ENCODE results near the gene HIBADH.

The HIBADH gene

DNA sequence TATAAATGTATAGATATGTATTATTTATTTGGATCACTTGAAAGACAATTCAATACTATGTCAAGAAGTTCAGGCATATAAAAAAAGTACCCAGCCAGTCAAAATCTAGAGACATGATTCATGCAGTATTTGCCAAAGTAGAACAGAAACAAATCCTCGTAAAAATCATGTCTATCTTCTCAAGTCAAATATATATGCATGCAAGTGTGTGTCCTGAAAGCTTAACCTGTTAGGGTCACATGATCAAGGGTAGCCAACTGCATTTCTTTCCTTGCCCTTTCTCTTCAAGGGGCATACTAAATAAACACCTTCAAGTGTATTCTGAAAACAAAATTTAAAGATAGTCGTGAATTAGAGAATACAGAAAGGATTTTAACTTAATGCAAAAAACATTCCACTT is 107.0 kb downstream of the HIBADH start:
- H3K4me1 ChIP-seq (ENCODE audit: control insufficient read depth in 1 of 2, insufficient read depth in 1 of 2, low read depth in 1 of 2, low read length in 1 of 2), result no peaks in the 10 kb centered on the region
- no peak overlapping the region for H3K4me3 ChIP-seq (ENCODE audit: low read depth in 1 of 2, low read length in 1 of 2)
- no peaks in the 10 kb centered on the region for H3K9me3 ChIP-seq
- no peak for TF ChIP-seq CTCF (IDR thresholded peaks at IDR 0.05)
- no peaks in the 10 kb centered on the region for H3K27me3 ChIP-seq
- H3K27ac ChIP-seq, result no peak overlapping the region
- no peaks in the 10 kb centered on the region for H3K36me3 ChIP-seq

DNA sequence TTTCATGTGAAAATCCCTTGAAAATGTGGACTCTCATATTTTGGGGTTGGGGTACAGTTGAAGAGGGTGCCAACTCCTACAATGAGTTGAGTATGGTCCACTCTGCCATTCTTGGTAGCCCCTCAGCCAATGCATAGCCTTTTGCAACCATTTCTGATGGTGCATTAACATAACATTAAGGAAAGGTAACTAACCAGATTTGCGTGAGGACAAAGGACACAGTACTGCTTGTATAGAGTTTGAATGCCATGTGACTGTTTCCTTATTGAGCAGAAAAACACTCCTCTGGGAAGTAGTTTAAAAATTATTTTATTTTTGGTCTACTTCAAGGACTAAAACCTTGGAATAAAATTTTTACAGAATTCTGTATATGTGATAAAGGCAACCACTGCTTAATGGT is 107.9 kb downstream of the HIBADH start:
- Histone ChIP-seq H3K4me1 (ENCODE audit: control insufficient read depth in 1 of 2, insufficient read depth in 1 of 2, low read depth in 1 of 2, low read length in 1 of 2) (no peaks in the 10 kb centered on the region), H3K27me3 (no peaks in the 10 kb centered on the region), H3K9me3 (no peaks in the 10 kb centered on the region), H3K27ac (no peak overlapping the region), H3K36me3 (no peaks in the 10 kb centered on the region), H3K4me3 (ENCODE audit: low read depth in 1 of 2, low read length in 1 of 2) (no peak overlapping the region)
- TF ChIP-seq CTCF (IDR thresholded peaks at IDR 0.05), result no peak

GRCh38 chr7:27553273-27553672 is 109.4 kb downstream of the HIBADH start:
- Histone ChIP-seq H3K4me1 (ENCODE audit: control insufficient read depth in 1 of 2, insufficient read depth in 1 of 2, low read depth in 1 of 2, low read length in 1 of 2) (no peaks in the 10 kb centered on the region), H3K27me3 (no peaks in the 10 kb centered on the region), H3K36me3 (no peaks in the 10 kb centered on the region), H3K27ac (no peak overlapping the region), H3K9me3 (no peaks in the 10 kb centered on the region), H3K4me3 (ENCODE audit: low read depth in 1 of 2, low read length in 1 of 2) (no peak overlapping the region)
- no peak for TF ChIP-seq CTCF (IDR thresholded peaks at IDR 0.05)

- Histone ChIP-seq H3K4me3 (ENCODE audit: low read depth in 1 of 2, low read length in 1 of 2) (no peak overlapping the region), H3K4me1 (ENCODE audit: control insufficient read depth in 1 of 2, insufficient read depth in 1 of 2, low read depth in 1 of 2, low read length in 1 of 2) (no peaks in the 10 kb centered on the region), H3K27me3 (no peaks in the 10 kb centered on the region), H3K36me3 (no peaks in the 10 kb centered on the region), H3K9me3 (no peaks in the 10 kb centered on the region), H3K27ac (no peak overlapping the region)
- TF ChIP-seq CTCF (IDR thresholded peaks at IDR 0.05), result no peak
Measured at GRCh38 chr7:27551803-27552400, 110.8 kb downstream of the HIBADH start.

- Histone ChIP-seq H3K27ac (no peak overlapping the region), H3K27me3 (no peaks in the 10 kb centered on the region), H3K4me3 (ENCODE audit: low read depth in 1 of 2, low read length in 1 of 2) (no peak overlapping the region), H3K9me3 (no peaks in the 10 kb centered on the region), H3K36me3 (no peaks in the 10 kb centered on the region), H3K4me1 (ENCODE audit: control insufficient read depth in 1 of 2, insufficient read depth in 1 of 2, low read depth in 1 of 2, low read length in 1 of 2) (no peaks in the 10 kb centered on the region)
- TF ChIP-seq CTCF (IDR thresholded peaks at IDR 0.05), result no peak
Measured at GRCh38 chr7:27549606-27550005, 113.1 kb downstream of the HIBADH start.

GRCh38 chr7:27548304-27548703 is 114.4 kb downstream of the HIBADH start:
- Histone ChIP-seq H3K27ac (no peak overlapping the region), H3K4me1 (ENCODE audit: control insufficient read depth in 1 of 2, insufficient read depth in 1 of 2, low read depth in 1 of 2, low read length in 1 of 2) (no peaks in the 10 kb centered on the region), H3K4me3 (ENCODE audit: low read depth in 1 of 2, low read length in 1 of 2) (no peak overlapping the region), H3K36me3 (no peaks in the 10 kb centered on the region), H3K27me3 (no peaks in the 10 kb centered on the region), H3K9me3 (no peaks in the 10 kb centered on the region)
- TF ChIP-seq CTCF (IDR thresholded peaks at IDR 0.05), result no peak

Measured in neutrophil (primary cell).